NCI-H526 (cell line): ENCODE measurements around the gene MCF2L2.

ENCODE experiments used
- DNase-seq, 2 experiments: peaks; one replicate each; lab custom pipeline; 2025; lab: John Stamatoyannopoulos, UW

MCF2L2 gene

DNA sequence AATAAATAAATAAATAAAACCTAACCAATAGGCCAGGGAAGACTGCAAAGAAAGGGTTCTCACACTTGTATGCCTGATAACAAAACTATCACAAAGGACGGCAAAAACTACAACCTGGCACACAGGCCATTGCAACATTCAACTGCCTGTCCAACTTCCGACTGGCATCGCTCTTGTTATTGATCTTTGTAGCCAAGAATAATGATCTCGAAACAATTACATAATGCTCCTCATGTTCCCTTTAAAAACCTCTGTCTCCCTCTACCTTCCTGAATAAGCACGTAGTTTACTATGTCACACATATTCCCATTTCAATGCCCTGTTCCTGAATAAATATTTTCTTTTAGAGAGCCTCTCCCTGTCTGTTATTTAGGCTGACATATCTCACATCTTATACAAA is 101.1 kb downstream of the MCF2L2 start:
- DNase-seq: no peak

DNA sequence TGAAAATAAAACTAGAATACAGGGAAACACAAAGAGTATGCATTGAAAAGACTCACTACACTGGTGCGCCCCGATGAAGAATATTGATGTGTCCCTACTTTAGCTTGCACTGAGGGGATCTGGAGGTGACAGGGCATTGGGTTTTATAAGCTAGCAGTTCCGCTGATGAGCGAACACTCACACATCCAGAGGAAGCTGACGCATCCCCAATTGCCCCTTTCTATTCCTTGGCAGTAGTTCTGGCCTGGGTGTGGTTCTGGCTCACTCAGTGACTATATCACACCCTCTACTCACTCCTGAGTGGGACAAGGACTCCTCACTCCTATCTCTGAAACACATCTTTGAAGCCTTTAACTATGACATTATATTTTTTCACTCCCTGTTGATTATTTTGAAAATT is 104.3 kb downstream of the MCF2L2 start:
- DNase-seq: no peak

DNA sequence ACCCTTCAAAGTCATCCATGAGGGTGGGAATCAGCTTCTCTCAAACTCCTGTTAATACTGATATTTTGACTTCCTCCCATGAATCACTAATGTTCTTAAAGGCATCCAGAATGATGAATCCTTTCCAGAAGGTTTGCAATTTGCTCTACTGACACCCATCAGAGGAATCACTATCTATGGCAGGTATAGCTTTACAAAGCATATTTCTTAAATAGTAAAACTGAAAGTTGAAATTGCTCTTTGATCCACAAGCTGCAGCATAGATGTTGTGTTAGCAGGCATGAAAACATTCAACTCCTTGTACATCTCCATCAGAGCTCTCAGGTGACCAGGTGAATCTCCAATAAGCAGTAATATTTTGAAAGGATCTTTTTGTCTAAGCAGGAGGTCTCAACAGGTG is 109.0 kb downstream of the MCF2L2 start:
- DNase-seq: no peak

DNA sequence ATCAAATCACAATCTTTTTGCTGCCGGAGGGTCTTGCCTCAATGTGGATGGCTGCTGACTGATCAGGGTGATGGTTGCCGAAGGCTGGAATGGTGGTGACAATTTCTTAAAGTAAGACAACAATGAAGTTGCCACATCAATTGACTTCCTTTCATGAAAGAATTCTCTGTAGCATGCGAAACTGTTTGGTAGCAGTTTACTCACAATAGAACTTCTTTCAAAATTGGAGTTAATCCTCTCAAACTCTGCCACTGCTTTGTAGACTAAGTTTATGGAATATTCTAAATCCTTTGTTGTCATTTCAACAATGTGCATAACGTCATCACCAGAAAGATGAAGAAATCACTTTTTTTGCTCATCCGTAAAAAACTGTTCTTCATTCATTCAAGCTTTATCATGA is 109.5 kb downstream of the MCF2L2 start:
- no peak for DNase-seq

DNA sequence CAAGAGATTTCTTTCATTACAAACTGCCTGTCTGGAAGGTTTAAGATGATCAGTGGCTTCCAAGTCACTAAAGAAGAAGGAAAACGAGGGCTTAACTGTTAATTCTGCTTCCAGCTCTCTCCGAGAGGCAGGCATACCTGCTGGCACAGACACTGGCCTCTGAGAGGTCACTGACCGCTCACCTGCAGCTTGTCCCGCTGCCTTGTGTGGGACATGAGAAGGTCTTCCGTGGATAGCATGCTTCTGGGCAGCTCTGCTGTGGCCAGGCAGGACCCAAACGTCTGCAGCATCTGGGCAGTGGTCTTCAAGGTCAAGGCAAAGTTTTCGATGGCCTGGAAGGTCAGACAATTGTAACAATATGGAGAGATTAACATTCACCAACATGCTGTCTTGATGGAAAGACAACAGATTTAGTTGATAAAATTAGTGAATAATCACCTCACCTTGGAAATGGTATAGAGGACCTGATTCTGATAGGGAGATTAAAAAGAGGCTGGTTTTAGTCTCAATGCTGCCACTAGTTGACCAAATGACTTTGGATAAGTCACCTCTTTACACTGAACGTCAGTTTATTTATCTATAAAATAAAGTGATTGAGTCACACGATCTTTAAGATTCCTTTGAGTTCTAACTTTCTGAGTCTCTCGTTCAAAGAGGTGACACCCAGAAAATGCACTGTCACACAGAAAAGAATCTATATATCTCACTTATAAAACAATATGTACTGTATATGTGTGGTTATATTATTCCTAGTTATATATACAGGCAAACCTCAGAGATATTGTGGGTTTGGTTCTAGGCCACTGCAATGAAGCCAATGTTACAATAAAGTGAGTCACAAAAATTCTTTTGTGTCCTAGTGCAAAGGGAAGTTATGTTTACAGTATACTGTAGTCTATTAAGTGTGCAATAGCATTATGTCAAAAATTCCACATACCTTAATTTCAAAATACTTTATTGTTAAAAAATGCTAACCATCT is 110.2 kb downstream of the MCF2L2 start:
- no peak for DNase-seq

DNA sequence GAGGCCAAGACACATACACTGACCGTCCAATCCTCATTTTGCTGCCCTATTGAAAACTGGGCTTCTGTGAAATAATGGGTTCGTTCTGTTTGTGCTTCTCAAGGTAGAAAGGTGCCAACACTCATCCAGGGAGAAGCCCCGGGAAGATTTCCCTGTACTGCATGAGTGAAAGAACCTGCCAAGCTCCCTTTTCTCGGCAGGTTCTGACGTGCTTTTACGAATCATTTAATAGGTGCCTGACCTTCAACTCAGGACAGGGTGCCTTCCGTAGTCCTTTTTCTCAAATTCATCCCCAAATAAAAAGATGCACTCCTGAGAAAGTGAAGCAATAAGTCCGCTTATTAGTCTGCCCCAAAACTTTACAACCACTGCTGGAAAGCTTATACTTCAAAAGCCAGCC is 111.1 kb downstream of the MCF2L2 start:
- DNase-seq: no peak

DNA sequence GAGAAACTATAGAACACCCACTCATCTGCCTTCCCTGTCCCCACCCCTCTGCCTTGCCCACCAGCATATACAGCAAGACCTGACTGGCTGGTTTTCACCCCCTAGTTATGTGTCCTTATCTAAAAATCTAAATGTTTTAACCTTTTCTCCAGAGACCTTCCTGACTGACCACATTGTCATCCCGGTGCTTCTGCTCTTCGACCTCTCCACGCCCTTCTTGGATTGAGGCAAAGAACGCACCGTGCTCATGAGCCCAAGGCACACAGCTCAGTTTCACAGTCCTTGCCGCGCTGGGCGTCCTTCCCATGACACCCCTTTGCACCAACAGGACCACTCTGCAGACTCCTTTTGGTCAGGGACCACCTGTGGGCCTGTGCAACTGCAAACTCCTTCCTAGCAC is 112.7 kb downstream of the MCF2L2 start:
- no peak for DNase-seq

DNA sequence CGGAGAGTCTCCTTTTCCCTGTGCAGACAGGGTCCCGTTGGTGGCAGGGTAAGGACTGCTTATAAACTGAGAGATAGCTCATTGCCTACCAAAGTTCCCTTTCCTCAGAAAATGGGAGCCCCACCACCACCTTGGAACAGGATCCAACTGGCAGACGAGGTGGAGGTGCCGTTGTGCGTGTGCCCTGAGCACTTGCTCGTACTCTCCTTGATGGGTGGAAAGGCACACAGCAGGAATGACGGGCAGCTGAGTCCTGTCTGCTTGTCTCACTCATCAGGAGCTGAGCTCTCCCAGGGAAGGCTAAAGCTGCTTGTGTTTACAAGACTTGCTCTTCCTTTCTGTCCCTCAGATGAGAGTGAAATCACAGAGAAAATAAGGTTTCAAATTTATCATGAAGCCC is 114.7 kb downstream of the MCF2L2 start:
- no peak for DNase-seq

DNA sequence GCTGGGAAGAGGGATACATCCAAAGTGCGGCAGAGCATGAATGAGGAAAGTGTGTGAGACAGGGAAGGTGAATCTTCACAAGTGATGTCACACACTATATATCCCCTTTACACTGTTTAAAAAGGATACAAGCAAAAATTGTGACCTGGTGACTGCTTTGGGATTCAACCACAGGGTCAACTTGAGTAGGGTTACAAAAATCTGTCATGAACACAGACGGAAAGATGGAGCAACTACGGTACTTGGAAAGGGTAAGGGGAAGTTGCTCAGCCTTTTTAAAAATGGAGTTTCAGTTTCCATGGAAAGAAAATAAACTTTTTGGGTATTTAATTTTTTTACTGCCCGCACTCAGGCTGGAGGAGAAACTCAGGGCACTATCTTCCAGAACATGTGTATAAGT is 115.1 kb downstream of the MCF2L2 start:
- no peak for DNase-seq

DNA sequence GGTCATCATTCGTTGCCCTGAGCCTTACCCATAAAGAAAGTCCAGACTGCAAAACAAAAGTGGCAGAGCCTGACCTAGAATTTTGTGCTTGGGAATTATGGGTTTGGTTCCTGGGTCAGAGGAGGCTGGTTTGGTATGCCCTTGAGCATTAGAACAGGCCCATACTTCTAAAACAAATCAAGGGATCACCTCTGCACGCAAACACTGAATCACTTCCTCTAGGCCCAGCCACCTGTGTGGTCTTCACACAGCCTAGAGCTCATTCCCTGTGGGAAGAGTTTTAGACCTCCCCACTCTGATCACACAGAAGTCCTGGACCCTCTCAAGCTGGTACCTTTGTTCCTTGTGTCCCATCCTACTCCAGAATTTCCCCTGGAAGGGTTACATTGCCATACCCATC is 116.0 kb downstream of the MCF2L2 start:
- no peak for DNase-seq

DNA sequence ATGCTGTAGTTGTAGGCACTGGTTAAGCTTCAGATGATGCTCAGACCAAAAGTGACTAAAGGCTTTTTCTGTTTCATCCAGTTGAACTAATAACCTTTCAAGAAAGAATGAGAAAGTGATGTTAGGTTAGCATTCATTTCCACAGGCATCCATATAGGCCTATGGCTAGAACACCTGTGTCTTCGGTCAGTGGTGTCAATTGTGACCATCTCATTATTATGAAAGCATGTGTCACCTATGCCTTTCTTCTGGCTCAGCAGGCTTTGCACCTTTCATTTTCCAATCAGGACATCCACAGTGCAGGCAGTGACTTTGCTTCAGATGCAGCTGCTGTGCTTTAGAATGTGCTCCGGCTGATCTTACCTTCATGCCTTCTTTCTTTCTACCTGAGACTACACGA is 117.5 kb downstream of the MCF2L2 start:
- no peak for DNase-seq

DNA sequence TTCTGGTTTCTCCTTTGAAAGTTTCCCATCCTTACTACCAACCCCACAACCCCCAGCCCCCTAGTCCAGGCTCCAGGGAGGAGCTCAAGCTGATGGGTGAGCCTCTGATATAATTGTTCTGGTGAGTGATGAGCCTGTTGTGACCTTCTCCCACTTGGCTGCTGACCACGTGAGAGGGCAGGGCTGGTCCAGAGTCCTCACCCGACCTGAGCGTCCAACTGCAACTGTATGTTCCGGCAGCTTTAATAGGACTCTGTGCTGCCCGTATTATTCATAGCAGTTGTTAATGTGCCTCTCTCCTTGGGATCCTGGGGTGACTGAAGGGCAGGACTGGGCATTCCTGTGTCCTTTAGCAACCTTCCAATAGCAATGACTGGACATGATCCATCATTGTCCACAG is 119.1 kb downstream of the MCF2L2 start:
- no peak for DNase-seq

DNA sequence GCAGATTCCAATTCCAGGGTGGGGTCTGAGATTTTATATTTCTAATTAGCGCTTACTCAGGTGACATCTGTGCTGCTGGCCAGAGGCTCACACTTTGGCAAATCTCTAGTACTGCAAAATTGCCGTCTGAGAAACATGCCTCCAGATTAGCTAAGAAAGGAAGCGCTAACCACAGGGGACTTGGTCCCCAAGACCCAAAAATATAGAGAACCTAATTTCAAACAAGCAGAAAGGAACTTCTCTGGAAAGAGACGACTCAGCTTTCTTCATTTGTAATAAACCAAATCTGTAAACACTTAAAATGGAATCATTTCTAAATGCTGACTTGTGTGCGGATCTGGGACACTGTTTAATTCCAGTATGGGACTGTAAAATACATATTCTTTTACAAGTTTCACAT is 119.7 kb downstream of the MCF2L2 start:
- DNase-seq: no peak

DNA sequence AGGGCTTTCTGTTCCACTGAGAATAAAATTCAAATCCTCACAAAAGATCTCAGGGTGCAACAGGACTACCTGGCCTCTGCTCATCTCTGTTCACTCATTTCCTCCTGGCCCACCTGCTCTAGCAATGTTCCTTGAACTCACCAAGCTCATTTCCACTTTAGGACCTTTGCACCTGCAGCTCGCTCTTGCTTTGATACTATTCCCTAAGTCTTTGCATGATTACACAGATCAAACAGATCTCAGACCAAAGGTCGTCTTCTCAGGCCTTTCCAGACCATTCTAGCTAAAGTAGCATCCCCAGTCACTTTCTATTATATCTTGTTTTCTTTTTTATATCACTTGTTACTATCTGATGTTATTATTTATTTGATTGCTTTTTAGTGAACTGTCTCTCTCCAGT is 120.7 kb downstream of the MCF2L2 start:
- DNase-seq: no peak

DNA sequence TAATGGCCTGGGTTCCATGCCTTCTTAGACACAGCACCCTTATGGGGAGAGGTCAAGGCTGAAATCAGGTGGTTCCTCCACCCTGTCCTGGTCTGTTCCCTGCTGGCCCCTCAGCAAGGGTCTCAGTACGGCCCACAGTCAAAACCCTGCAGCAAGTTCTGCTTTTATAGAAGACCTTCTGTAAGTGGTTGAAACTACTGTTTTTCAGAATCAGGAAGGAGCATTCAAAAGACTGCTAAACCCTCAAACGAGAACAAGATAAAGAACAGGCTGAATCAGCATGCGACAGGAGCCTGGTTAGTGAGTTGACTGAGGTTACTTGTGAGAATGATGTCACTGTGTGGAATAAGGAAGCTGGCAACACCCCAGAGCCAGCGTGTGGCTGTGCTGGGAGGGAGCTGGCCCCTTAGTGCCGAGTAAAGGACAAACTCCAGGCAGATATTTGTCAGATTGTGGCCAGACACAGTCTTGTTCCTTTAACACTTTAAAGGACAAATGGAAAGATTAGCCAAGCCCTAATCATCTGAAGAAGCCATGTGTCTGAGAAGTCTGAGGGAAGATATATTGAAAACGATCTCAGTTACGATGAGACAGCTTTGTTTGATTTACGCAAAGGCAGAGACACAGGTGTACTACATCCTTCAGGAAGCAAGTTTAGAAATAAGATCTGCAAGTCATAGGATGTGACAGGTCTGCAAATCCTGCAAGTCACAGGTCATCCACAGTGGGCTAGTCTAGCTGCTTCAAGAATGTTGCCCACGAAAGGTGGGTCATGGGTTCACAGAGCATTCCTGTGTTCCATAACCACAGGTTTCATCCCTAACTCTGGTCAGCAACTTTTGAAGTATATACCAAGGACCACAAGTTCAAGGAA is 121.4 kb downstream of the MCF2L2 start:
- no peak for DNase-seq

DNA sequence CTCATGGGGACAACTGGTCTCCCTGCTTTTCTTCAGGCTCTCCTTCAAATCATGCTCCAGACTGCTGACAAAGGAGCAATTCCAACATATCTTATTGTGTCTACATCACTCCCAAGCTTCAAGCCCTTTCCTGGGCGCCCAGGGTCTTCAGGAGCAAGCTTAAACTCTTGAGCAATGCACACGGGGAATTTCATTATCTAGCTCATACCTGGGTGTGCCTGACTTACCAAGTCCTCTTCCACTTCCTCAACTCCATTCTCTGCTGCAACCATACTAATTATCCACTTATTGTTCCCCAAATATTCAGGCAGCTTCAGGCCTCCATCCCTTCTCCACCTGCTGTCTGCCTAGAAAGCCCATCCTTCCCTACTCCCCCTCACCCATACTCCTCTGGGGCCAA is 124.7 kb downstream of the MCF2L2 start:
- no peak for DNase-seq

DNA sequence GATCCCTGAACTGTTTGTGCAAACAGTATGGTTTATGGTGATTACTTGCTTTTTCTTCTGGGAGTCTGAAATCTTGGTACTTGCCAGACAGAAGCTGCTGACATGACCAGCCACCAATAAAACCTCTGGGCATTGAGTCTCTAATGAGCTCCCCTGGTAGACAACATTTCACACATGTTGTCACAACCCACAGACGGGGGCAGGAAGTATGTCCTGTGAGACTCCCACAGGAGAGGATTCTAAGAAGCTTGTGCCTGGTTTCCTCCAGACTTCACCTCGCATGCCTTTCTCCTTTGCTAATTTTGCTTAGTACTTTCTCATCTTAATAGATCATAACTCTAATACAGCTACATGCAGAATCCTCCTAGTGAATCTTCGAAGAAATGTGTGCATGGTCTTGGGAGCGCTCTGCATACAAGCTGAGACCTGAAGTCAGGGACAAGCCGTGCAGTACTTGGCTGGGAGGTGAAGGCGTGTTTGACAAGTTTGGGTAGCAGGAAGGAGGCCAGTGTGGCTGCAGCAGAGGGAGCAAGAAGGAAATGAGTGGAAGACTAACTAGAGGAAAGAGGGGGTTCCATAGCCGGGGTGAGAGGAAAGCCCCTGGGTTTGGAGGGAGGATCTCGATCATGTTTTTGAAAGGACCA is 126.4 kb downstream of the MCF2L2 start:
- no peak for DNase-seq

DNA sequence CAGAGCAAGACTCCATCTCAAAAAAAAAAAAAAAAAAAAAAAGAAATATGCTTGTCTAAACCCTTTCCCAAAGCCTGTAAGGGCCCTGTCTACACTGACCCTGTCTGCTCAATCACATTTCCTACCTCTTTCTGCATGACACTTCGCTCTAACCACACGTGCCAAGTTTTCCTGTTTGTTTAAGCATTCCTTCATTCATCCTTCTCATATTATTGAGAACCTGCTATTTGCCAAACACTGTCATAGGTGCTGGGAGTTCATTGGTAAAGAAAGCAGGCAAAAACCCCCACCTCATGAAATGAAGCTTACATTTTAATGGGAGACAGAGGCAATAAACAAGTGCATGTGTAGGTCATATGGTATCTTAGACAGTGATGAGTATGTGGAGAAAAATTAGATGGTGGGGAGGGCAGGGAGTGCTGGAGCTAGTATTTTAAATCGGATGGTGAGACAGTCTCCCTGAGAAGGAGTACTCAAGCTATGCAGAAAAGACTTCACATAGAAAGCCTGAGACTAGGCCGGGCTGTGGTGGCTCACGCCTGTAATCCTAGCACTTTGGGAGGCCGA is 127.3 kb downstream of the MCF2L2 start:
- DNase-seq: no peak

DNA sequence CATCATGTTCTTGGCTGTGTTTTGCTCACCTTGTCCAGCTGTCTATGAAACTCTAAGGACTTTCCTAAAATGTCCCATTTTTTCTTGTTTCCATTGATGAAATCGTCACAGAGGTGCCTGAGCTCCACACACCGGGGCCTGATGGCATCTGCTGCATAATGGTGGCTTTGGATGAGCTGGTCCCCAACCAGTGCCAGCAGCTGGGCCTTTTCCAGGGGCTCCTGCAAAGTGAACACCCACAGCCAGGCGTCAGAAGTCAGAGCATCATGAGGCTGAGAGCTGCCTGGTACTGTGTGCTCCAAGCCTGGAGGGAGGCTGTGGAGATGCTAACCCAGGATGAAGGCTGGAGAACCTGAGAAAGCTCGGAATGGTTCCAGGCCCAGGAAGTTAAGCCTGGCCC is 128.4 kb downstream of the MCF2L2 start:
- no peak for DNase-seq

DNA sequence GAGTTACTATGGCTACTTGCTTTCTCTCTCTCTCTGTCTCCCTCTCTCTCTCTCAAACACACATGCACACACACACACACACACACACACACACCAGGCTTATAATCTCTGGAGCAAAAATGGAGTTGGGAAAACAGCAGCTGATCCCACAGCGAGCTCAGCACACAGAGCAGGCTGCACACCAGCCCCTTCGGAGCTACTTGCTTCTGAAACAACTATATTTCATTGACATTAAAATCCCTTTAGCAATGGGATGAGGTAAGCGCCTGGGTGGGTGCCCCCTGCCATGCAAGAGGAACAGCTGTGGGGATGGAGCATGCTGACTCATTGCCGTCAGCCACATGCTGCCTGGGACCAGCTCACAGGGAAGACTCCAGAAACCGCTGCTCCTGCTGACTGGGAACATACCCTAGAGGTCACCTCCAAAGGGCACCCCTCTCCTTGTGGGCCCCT is 129.7 kb downstream of the MCF2L2 start:
- no peak for DNase-seq

DNA sequence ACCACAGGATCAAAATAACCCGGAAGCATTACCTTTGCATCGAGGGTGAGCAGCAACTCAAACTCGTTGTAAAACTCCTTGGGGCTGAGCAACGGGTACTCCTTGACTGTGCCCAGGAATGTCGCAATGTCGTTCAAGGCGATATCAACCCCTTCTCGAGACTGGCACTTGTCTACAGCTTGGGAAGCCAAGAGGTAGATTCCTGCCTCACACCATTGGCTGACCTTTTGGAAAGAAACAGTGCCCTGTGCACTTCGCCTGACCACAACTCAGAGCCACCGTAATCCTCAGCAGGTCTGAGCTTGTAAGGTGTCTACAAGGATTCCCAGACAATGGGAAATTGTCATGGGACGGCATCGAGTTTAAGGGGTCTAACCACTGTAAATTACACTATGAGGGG is 131.5 kb downstream of the MCF2L2 start:
- no peak for DNase-seq

DNA sequence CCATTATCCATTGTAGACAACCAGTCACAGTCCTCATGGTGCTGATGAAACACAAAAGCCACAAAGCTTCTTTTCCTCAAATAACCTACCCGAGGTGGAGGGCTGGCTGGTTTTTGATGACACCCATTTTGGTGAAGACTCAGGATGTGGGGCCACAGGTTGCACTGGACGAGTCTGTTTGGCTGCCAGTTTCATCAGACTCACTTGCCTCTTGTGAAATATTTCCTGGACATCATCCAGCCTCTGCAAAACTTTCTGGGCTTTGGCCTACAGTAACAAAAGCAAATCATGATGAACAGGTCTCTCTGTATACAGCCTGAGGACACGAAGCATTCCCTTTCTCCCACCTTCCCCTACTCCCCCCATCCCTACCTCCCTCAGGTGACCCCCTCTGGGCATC is 133.2 kb downstream of the MCF2L2 start:
- DNase-seq: no peak
